Fibroblast of the conjunctiva (primary cell): Measurements from ENCODE around the gene SORCS1.

Source experiments
- DNase-seq: peaks from one replicate; pipeline ENCODE4 v3.0.0-alpha.2; 2010; ENCODE audit warnings: low read depth

Gene SORCS1

GRCh38 chr10:106815427-106816043 lies 349.0 kb downstream of the SORCS1 start:
- DNase-seq, result no peak

- no peak for DNase-seq
Measured at GRCh38 chr10:106804992-106805582, 359.4 kb downstream of the SORCS1 start.

- no peak for DNase-seq
Measured at GRCh38 chr10:106802949-106803348, 361.6 kb downstream of the SORCS1 start.

GRCh38 chr10:106799776-106800175 lies 364.7 kb downstream of the SORCS1 start:
- DNase-seq, result no peak

GRCh38 chr10:106795619-106796018 lies 368.9 kb downstream of the SORCS1 start:
- DNase-seq, result no peak

GRCh38 chr10:106793617-106794016 lies 370.9 kb downstream of the SORCS1 start:
- DNase-seq, result no peak

GRCh38 chr10:106789623-106790022 lies 374.9 kb downstream of the SORCS1 start:
- no peak for DNase-seq

GRCh38 chr10:106788982-106789381 lies 375.5 kb downstream of the SORCS1 start:
- DNase-seq, result no peak

- DNase-seq, result no peak
Measured at GRCh38 chr10:106785528-106785927, 379.0 kb downstream of the SORCS1 start.

GRCh38 chr10:106780632-106781031 lies 383.9 kb downstream of the SORCS1 start:
- DNase-seq, result no peak

- DNase-seq, result no peak
Measured at GRCh38 chr10:106777841-106778240, 386.7 kb downstream of the SORCS1 start.

- no peak for DNase-seq
Measured at GRCh38 chr10:106775127-106775526, 389.4 kb downstream of the SORCS1 start.

GRCh38 chr10:106772957-106773356 lies 391.5 kb downstream of the SORCS1 start:
- DNase-seq, result no peak

- no peak for DNase-seq
Measured at GRCh38 chr10:106771154-106771553, 393.4 kb downstream of the SORCS1 start.

- DNase-seq, result no peak
Measured at GRCh38 chr10:106768204-106768603, 396.3 kb downstream of the SORCS1 start.

- no peak for DNase-seq
Measured at GRCh38 chr10:106765928-106766327, 398.6 kb downstream of the SORCS1 start.

GRCh38 chr10:106765241-106765754 lies 399.2 kb downstream of the SORCS1 start:
- no peak for DNase-seq

- DNase-seq, result no peak
Measured at GRCh38 chr10:106764360-106764759, 400.1 kb downstream of the SORCS1 start.

GRCh38 chr10:106761906-106762305 lies 402.6 kb downstream of the SORCS1 start:
- no peak for DNase-seq

- no peak for DNase-seq
Measured at GRCh38 chr10:106757521-106757920, 407.0 kb downstream of the SORCS1 start.

- no peak for DNase-seq
Measured at GRCh38 chr10:106751091-106751490, 413.4 kb downstream of the SORCS1 start.

GRCh38 chr10:106746868-106747267 lies 417.6 kb downstream of the SORCS1 start:
- no peak for DNase-seq

- no peak for DNase-seq
Measured at GRCh38 chr10:106741006-106741530, 423.4 kb downstream of the SORCS1 start.

GRCh38 chr10:106740071-106740470 lies 424.4 kb downstream of the SORCS1 start:
- no peak for DNase-seq
